Prostate gland (tissue), 2 donors: ENCODE measurements around the gene INPP5D. TPM values are rescaled to one million over a fixed set of nuclear protein-coding genes. Genes with fewer than 3 reads are reported as not detected.

ENCODE experiments used
- DNase-seq: peaks from one replicate; pipeline ENCODE4 v3.0.0-alpha.2; 2019; ENCODE audit warnings: low spot score
- H3K27ac ChIP-seq, 2 donors: fragments of 200-600 bp; sonication (generic); 2 replicates each; pipeline ENCODE4 v1.5.1; 2017 to 2019
- H3K27me3 ChIP-seq: fragments of 200-600 bp; sonication (generic); replicated peaks from 2 replicates; pipeline ENCODE4 v1.5.1; 2019; ENCODE audit not compliant: insufficient read depth
- H3K36me3 ChIP-seq, 2 donors: fragments of 200-600 bp; sonication (generic); 1 replicate in 1 of 2; 2 replicates in 1 of 2; pipeline versions ENCODE4 v1.5.1 to v1.8.1; 2017 to 2019
- H3K4me1 ChIP-seq: fragments of 200-600 bp; sonication (generic); replicated peaks from 2 replicates; pipeline ENCODE4 v1.5.1; 2019
- H3K4me3 ChIP-seq, 2 donors: fragments of 200-600 bp; sonication (generic); 2 replicates each; pipeline ENCODE4 v1.5.1; 2017 to 2019
- H3K9me3 ChIP-seq: fragments of 200-600 bp; sonication (generic); 2 replicates; pipeline ENCODE4 v1.5.1; 2017
- POLR2A ChIP-seq: fragments of 450-650 bp; IDR thresholded peaks from one replicate; pipeline ENCODE4 v1.6.1; 2016; ENCODE audit warnings: antibody characterized with exemption, mild to moderate bottlenecking
- POLR2AphosphoS5 ChIP-seq: sonication (generic); formaldehyde crosslinking; IDR thresholded peaks from one replicate; pipeline ENCODE4 v1.6.1; 2017; ENCODE audit warnings: antibody characterized with exemption
- WGBS: methylation state at CpG from one replicate; pipeline ENCODE4 v1.1.5; 2018; 5-methylcytosine and 5-hydroxymethylcytosine counted together
- intact Hi-C: fragments of 100-400 bp; cut with DNase I; formaldehyde crosslinking; loops from one replicate; pipeline ENCODE4 v1.14.2; 2022
- total RNA-seq, 2 donors: library from RNA; depleted of rRNA; stranded (reverse); fragments of >200 nt; gene quantifications; one replicate each; pipeline ENCODE4 v1.1.0, GENCODE V29; 2016
- TF ChIP-seq, protein P1 (sequence below), 4 experiments: fragments of 200-600 bp in 2 of 4; fragments of 450-650 bp in 2 of 4; sonication (generic) in 2 of 4; IDR thresholded peaks; 1 replicate in 3 of 4; 2 replicates in 1 of 4; pipeline ENCODE4 v1.5.1; 2016 to 2019; ENCODE audit warnings: antibody characterized with exemption in 4 of 4, mild to moderate bottlenecking in 2 of 4, moderate library complexity in 2 of 4

Gene INPP5D
- total RNA-seq, 2 donors from 2014 or later: 11.4 to 18.8 TPM

GRCh38 chr2:233227346-233227978, 167.3 kb downstream of the INPP5D start:
- H3K27me3 ChIP-seq: no peaks in the 10 kb centered on the region
- no peak for TF ChIP-seq POLR2AphosphoS5
- TF ChIP-seq POLR2A: no peak
- TF ChIP-seq, protein P1, sequence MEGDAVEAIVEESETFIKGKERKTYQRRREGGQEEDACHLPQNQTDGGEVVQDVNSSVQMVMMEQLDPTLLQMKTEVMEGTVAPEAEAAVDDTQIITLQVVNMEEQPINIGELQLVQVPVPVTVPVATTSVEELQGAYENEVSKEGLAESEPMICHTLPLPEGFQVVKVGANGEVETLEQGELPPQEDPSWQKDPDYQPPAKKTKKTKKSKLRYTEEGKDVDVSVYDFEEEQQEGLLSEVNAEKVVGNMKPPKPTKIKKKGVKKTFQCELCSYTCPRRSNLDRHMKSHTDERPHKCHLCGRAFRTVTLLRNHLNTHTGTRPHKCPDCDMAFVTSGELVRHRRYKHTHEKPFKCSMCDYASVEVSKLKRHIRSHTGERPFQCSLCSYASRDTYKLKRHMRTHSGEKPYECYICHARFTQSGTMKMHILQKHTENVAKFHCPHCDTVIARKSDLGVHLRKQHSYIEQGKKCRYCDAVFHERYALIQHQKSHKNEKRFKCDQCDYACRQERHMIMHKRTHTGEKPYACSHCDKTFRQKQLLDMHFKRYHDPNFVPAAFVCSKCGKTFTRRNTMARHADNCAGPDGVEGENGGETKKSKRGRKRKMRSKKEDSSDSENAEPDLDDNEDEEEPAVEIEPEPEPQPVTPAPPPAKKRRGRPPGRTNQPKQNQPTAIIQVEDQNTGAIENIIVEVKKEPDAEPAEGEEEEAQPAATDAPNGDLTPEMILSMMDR (IDR thresholded peaks at IDR 0.05): no peak
- H3K27ac ChIP-seq: no peak overlapping the region
- no peaks in the 10 kb centered on the region for H3K4me1 ChIP-seq
- intact Hi-C loops: no loop called here
- H3K9me3 ChIP-seq: no peaks in the 10 kb centered on the region
- 72% methylated on average over 7 of the region's 7 CpGs for WGBS
- no peak for DNase-seq
- no peak overlapping the region for H3K4me3 ChIP-seq
- H3K36me3 ChIP-seq: no peaks in the 10 kb centered on the region

DNA sequence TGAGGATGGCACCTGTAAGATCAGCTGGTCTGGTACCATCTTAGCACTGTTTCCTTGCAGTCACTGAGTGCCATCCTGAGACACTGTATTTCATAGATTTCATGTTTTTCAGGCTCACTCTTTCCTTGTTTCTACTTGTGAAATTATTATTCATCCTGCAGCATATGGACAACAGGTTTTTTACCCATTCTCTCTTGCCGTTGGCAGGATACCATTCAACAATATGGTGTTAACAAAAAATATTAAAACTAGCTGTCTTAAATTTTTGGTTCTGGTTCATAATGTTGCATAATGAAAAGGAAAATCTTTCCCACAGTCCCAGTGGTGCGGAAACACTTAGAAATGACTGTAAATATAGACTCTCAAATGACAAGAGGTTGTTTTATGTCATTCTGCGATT, 168.2 kb downstream of the INPP5D start:
- H3K27me3 ChIP-seq: no peaks in the 10 kb centered on the region
- no peaks in the 10 kb centered on the region for H3K4me1 ChIP-seq
- H3K27ac ChIP-seq: no peak overlapping the region
- no peak for TF ChIP-seq POLR2A
- TF ChIP-seq, protein P1 (IDR thresholded peaks at IDR 0.05): no peak
- no peak for TF ChIP-seq POLR2AphosphoS5
- H3K4me3 ChIP-seq: no peak overlapping the region
- intact Hi-C loops: no loop called here
- H3K9me3 ChIP-seq: no peaks in the 10 kb centered on the region
- 83% methylated on average over 3 of the region's 3 CpGs for WGBS
- H3K36me3 ChIP-seq: no peaks in the 10 kb centered on the region
- no peak for DNase-seq

DNA sequence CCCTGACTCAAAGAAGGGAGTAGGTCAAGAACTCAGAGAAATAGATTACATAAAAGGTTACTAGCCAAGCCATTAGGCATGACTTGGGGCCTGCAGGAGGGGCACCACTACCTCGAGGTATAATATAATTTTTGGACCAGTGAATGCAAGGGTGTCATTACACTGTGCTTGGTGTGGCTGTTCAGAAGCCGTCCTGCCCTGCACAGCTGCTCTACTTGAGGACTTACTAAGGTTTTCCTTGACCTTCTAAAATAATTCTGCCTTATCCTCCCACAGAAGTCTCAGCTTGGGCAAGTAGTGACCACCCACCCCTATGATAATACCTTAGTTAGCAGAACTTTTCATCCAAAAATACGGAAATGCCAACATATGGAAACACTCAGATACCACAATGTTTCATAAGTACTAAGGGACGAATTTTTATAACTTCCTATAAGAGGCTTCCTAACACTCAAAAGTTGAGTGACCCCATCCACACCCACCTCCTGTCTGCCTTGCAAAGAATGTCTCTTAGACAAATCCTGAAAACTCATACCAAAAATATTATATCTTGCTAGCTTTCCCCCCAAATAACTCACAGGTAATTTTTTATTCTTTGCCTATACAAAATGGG, 173.6 kb downstream of the INPP5D start:
- no peak overlapping the region for H3K27ac ChIP-seq
- no peak for DNase-seq
- no peak overlapping the region for H3K4me3 ChIP-seq
- WGBS: 56% methylated on average over 4 of the region's 4 CpGs
- H3K9me3 ChIP-seq: no peaks in the 10 kb centered on the region
- TF ChIP-seq POLR2AphosphoS5: no peak
- TF ChIP-seq, protein P1 (IDR thresholded peaks at IDR 0.05): no peak
- intact Hi-C loops: no loop called here
- no peaks in the 10 kb centered on the region for H3K36me3 ChIP-seq
- H3K4me1 ChIP-seq: no peaks in the 10 kb centered on the region
- no peaks in the 10 kb centered on the region for H3K27me3 ChIP-seq

DNA sequence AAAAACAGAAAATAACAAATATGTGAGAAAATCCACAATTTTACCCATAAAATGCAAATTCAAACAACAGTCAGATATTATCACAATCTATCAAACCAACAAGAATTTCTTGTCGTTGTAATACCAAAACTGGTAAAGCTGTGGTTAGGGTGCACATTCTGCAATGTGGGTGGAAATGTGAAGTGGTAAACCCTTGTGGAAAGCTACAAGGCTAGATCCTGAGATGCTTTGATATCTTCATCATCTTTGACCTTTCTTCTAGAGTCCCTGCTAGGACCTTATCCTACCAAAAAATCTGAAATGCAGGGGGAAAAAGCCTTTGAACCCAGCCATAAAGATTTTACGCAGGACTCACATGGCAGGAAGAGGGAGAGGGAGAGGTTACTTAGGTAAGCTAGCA, 174.1 kb downstream of the INPP5D start:
- no peak overlapping the region for H3K4me3 ChIP-seq
- no peaks in the 10 kb centered on the region for H3K4me1 ChIP-seq
- 45% methylated on average over 2 of the region's 2 CpGs for WGBS
- no peaks in the 10 kb centered on the region for H3K27me3 ChIP-seq
- no peaks in the 10 kb centered on the region for H3K9me3 ChIP-seq
- no peak overlapping the region for H3K27ac ChIP-seq
- DNase-seq: no peak
- no peak for TF ChIP-seq POLR2A
- H3K36me3 ChIP-seq: no peaks in the 10 kb centered on the region
- intact Hi-C loops: no loop called here

- H3K9me3 ChIP-seq: no peaks in the 10 kb centered on the region
- WGBS: 82% methylated on average over 3 of the region's 3 CpGs
- no peaks in the 10 kb centered on the region for H3K36me3 ChIP-seq
- H3K4me3 ChIP-seq: no peak overlapping the region
- no peaks in the 10 kb centered on the region for H3K27me3 ChIP-seq
- H3K27ac ChIP-seq: no peak overlapping the region
- no peak for DNase-seq
- TF ChIP-seq POLR2A: no peak
- TF ChIP-seq, protein P1 (IDR thresholded peaks at IDR 0.05): no peak
- no peak for TF ChIP-seq POLR2AphosphoS5
- intact Hi-C loops: no loop called here
- H3K4me1 ChIP-seq: no peaks in the 10 kb centered on the region
These were observed 174.9 kb downstream of the INPP5D start for GRCh38 chr2:233234996-233235395.
